Caki2 (cell line): Measurements from ENCODE around the gene SUFU. TPM values are rescaled to one million over a fixed set of nuclear protein-coding genes. Genes with fewer than 3 reads are reported as not detected.
"Not testable (repeated sequence)": the region's sequence is repeated elsewhere in the genome, so short reads cannot be mapped to it uniquely, and the experiment has no call there.

ENCODE experiments used
- DNase-seq: peaks from one replicate; pipeline ENCODE4 v3.0.0-alpha.2; 2015; ENCODE audit warnings: low read depth
- in situ Hi-C: cut with HindIII; loops from 2 replicates; pipeline ENCODE4 v1.10.0; 2016; ENCODE audit warnings: low sequenced_read_pairs, low pct_unique_long_range_greater_than_20kb, mixed read lengths
- total RNA-seq: library from RNA; depleted of rRNA; stranded (reverse); fragments of >200 nt; shearing (Covaris generic); gene quantifications from 2 replicates; pipeline ENCODE4 v1.2.3, GENCODE V29; 2014; ENCODE audit warnings: low replicate concordance; rRNA removed

Gene SUFU
- total RNA-seq = 0.84 and 2.9 TPM in 2 replicates

- peak; percentile 94 for DNase-seq
- in situ Hi-C loops = loop anchor here (10.0 kb wide), 2 partner anchors 71 to 329 kb away; no protein-coding TSS in a partner anchor
Observed at GRCh38 chr10:102503264-102504178, at the start of gene SUFU. SUFU (plus strand) TSS chr10:102503972; CDS start chr10:102504153, 181 bp downstream.

DNA sequence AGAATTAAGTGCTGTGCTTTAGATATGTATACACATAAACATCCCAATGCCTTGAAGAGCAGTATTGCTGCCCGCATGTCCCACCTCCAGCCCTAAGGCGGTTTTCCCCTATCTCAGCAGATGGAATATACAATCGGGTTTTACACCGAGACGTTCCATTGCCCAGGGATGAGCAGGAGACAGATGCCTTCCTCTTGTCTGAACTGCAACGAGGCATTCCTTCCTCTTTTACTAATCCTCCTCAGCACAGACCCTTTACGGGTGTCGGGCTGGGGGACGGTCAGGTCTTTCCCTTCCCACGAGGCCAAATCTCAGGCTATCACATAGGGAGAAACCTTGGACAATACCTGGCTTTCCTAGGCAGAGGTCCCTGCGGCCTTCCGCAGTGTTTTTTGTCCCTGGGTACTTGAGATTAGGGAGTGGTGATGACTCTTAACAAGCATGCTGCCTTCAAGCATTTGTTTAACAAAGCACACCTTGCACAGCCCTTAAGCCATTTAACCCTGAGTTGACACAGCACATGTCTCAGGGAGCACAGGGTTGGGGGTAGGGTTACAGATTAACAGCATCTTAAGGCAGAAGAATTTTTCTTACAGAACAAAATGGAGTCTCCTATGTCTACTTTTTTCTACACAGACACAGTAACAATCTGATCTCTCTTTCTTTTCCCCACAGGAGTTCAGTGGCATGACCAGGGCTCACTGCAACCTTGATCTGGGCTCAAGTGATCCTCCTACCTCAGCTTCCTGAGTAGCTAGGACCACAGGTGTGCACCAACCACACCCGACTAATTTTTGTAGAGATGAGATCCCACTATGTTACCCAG, 48.9 kb upstream of the SUFU start:
- DNase-seq, in situ Hi-C loops: not testable (repeated sequence)

GRCh38 chr10:102455893-102456471, 47.8 kb upstream of the SUFU start:
- in situ Hi-C loops = no loop called here
- peak; percentile 51 for DNase-seq

DNA sequence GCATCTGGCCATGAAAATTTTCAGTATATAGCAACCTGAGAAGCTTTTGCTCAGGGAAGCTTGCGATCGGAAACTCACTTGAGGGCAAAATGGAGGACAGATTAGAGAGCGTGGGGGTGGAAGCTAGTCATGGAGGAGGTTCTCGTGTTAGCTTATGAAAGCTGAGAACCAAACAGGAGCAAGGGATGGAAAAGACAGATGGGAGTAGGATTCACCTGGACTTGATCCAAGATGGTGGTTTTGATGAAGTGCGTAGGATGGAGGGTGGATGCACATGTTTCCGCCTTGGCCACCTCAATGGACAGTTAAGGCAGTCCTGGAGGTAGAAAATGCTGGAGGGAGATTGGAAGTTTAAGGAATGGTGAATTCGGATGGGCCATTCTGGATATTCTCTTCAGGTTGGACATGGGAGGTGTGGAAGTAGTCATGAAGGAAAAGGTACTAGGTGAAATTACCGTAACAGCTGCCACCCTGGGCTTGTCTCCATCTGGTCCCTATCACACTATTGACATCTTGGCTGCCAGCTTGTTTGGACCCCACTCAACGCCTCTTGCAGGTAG, 46.1 kb upstream of the SUFU start:
- no peak for DNase-seq
- in situ Hi-C loops = no loop called here

DNA sequence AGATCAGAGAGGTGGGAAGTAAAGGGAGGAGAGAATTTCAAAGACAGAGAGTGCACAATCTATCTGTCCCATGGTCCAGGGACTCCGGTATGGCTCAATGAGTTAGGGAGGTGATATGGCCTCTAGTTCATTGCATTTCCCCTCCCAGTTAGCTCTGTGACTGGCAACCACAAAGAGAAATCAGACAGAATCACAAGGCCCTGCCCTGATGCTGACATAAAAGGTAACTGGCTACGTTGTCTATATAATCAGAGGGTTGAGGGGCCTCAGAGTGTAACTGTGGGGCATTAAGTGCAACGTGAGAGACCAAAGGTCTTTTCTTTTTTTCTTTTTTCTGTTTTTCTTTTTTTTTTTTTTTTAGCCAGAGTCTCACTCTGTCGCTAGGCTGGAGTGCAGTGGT, 45.1 kb upstream of the SUFU start:
- DNase-seq = no peak
- in situ Hi-C loops = no loop called here

DNA sequence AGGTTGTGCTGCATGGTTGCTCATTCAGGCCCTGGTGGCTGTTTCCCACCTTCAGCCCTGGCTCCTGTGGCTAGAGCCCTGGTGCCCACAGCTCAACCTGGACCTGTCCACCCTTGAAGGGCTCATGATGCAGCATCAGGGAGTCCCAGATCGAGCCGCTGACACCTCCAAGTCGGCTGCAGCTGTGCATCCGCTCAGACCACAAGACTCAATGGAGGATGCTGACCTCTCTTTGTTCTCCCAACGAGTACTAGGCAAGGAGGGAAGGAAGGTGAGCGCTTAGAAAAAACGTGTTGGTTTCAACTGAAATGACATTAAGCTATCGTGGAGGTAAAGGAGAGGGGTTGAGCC, 43.0 kb upstream of the SUFU start:
- in situ Hi-C loops = no loop called here
- DNase-seq = no peak

DNA sequence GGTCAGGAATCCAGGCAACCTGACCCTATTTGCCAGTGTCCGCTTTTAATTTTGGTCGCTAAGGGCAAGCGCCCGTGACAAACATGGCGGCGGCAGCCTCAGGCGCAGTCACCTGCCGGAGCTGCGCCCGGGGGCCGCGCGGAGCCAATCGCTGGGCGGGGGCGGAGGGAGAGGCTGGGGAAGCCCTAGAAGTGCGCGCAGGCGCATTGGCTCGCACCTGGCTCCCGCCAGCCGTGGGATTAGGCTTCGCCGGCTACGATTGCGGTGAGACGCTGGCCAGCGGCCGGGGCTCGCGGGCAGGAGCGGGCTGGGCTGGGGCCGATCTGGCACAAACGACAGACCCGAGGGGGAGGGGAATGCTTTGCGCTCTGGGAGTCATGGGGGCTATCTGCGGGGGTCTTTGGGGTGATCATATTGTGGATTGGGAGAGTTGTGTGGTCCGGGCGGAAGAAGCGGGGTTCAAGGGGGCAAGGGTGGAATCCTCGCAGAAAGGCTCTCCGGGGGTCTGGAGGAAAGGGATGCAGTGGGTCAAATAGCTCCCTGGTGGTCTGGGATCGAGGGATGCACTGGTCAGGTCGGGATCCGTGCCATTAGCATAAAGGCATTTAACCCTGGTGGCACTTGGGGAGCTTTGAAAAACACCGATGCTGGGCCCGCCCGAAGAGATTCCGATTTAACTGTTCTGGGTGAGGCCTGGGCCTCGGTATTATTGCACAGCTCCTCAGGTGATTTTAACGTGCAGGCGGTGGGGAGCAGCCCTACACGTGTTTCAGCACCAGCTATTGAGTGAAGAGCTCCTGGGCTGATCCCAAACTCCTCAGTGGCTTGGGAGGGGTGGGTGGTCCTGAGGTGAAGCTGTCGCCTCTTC, 42.4 kb upstream of the SUFU start:
- in situ Hi-C loops = no loop called here
- DNase-seq = peak; percentile 77

DNA sequence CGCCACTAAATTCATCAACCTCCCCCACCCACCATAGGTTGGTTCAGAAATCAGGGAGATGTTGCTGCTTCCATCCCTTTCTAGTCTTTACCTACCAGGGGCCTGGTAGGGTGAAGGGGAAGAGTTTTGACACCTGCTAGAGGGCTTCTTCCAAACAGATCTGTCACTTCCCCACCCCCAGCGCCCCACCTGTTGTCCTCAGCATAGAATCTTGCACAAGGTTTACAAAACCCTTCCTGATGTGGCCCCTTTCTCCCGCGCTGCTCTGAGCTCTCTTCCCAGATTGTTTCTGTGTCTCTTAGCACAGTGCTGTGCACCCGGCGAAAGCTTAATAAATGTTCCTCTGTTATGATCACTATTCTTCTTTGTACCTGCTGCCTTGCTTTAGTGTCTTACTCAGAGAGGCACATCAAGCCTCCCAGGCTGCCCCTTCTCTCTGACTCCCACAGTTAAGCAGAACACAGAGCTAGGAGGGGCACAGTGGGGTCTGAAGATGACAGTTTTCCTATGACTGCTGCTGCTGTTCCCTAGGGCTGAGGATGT, 41.2 kb upstream of the SUFU start:
- in situ Hi-C loops = no loop called here
- DNase-seq = no peak

- in situ Hi-C loops = no loop called here
- DNase-seq = no peak
Observed at GRCh38 chr10:102463983-102464382, 39.8 kb upstream of the SUFU start.

GRCh38 chr10:102465466-102465865, 38.3 kb upstream of the SUFU start:
- DNase-seq = no peak
- in situ Hi-C loops = no loop called here

GRCh38 chr10:102467318-102467717, 36.5 kb upstream of the SUFU start:
- no peak for DNase-seq
- in situ Hi-C loops = no loop called here

DNA sequence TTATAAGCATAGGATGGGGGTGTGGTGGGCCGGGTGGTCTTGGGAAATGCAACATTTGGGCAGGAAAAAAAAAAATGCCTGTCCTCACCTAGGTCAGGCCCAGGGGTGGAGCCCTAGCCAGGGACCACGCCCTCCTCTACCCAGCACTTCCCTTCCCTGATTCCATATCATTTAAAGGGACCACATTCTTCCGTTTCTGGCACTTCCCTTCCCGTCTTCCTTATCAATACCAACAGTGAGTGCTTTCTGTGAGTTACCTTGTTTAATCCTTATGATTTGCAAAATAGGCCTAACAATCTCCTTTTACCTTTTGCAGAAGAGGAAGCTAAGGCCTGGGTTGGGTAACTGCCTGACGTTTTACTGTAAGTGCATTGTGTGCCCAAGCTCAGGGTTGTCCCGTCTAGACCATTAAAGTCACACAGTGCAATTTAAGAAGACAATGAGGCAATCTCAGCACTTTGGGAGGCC, 35.8 kb upstream of the SUFU start:
- in situ Hi-C loops = no loop called here
- DNase-seq = no peak

DNA sequence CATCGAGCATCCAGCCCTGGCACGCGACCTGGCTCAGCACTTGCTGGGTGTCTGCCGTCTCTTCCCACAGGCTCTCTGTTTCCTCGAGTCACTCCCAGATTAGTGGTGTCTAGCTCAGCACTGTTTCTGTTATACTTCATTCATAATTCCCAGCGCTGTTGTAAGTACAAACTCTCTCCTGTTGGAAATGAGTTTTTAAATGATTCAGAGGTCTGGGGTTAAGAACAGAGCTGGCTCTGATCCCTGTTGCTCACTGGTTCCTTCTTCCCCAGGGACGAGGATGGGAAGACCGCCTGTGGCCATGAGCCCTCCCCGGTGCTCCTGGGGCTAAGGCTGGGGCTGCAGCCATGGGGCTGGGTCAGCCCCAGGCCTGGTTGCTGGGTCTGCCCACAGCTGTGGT, 35.1 kb upstream of the SUFU start:
- DNase-seq = no peak
- in situ Hi-C loops = no loop called here

DNA sequence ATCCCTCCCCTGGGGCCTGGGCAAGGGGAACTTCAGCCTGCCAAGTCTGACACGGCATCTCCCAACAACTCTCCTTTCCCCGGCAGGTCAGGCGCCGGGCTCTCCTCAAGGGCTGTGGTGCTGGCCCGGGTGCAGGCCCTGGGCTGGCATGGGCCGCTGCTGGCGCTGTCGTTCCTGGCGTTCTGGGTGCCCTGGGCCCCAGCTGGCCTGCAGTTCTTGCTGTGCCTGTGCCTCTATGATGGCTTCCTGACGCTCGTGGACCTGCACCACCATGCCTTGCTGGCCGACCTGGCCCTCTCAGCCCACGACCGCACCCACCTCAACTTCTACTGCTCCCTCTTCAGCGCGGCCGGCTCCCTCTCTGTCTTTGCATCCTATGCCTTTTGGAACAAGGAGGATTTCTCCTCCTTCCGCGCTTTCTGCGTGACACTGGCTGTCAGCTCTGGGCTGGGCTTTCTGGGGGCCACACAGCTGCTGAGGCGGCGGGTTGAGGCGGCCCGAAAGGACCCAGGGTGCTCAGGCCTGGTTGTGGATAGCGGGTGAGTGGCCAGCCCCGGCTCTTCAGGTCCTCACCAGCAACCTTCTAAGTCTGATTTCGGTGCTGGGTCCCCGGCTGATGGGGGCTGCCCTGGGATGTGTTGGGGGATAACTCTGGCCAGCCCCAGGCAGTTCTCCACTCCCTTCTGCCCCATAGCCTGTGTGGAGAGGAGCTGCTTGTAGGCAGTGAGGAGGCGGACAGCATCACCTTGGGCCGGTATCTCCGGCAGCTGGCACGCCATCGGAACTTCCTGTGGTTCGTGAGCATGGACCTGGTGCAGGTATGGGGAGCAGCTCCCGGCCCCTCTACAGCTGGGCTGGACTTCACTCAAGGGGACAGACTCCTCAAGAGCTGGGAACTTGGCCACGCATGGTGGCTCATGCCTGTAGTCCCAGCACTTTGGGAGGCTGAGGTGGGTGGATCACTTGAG, 32.9 kb upstream of the SUFU start:
- DNase-seq = no peak
- in situ Hi-C loops = no loop called here

- in situ Hi-C loops = no loop called here
- DNase-seq = no peak
Observed at GRCh38 chr10:102473445-102474331, 30.1 kb upstream of the SUFU start.
